HepG2 (cell line): ENCODE results near the gene COL5A1. TPM values are rescaled to one million over a fixed set of nuclear protein-coding genes. Genes with fewer than 3 reads are reported as not detected.

ENCODE experiments used
- ATAC-seq: fragments of 200-7000 bp; cut with Tn5 transposase; 3 replicates; pipeline ENCODE4 v1.9.1; 2020; ENCODE audit warnings: mild to moderate bottlenecking, moderate library complexity
- BruUV-seq: library from RNA; stranded (reverse); fragments of 400-500 nt; replicated peaks from 2 replicates; lab custom pipeline; 2021; lab: Mats Ljungman, UMichigan
- CTCF ChIA-PET: fragments of 300-600 bp; formaldehyde crosslinking; extraction: SDS; loops from one replicate; lab custom pipeline; 2021; ENCODE audit warnings: low total read pairs, inconsistent platforms, low intra/inter-chr PET ratio; lab: Yijun Ruan, JAX
- POLR2A ChIA-PET: fragments of 350-600 bp; sonication (Branson Sonifier 250); formaldehyde crosslinking; loops from one replicate; lab custom pipeline; 2020; ENCODE audit warnings: antibody characterized with exemption, inconsistent platforms; lab: Yijun Ruan, JAX
- DNase-seq: peaks from one replicate; pipeline ENCODE4 v3.0.0-alpha.2; 2015; ENCODE audit warnings: low spot score
- FAIRE-seq: peaks from 3 replicates; lab custom pipeline; 2011; peaks lifted over from hg19 to GRCh38; lab: Jason Lieb, UNC
- H2AFZ ChIP-seq: one replicate; pipeline ENCODE4 v1.6.1; 2011; ENCODE audit warnings: low read length, inconsistent platforms
- H3K27ac ChIP-seq: fragments of 300-600 bp; 3 replicates; pipeline ENCODE4 v1.8.0; 2011; ENCODE audit warnings: mixed run types, mild to moderate bottlenecking, mixed read lengths, low read length, inconsistent platforms; ENCODE audit not compliant: insufficient read depth; ENCODE audit errors: extremely low read length
- H3K27me3 ChIP-seq, 2 experiments: fragments of 200-600 bp in 1 of 2; 2 replicates in 1 of 2; 3 replicates in 1 of 2; pipeline versions ENCODE4 v1.6.0 to v1.8.0; 2011; ENCODE audit warnings: low read length in 2 of 2, mild to moderate bottlenecking in 2 of 2, moderate library complexity in 2 of 2, inconsistent platforms in 1 of 2; ENCODE audit not compliant: insufficient read depth in 2 of 2, control insufficient read depth in 1 of 2
- H3K36me3 ChIP-seq, 2 experiments: fragments of 200-600 bp in 1 of 2; replicated peaks in 1 of 2; 2 replicates in 1 of 2; 3 replicates in 1 of 2; pipeline versions ENCODE4 v1.5.1 to v1.8.0; 2011; ENCODE audit warnings: low read length in 2 of 2, inconsistent platforms in 1 of 2; ENCODE audit not compliant: insufficient read depth in 2 of 2, control insufficient read depth in 1 of 2
- H3K4me1 ChIP-seq: 2 replicates; pipeline ENCODE4 v1.5.1; 2012; ENCODE audit warnings: low read length, inconsistent platforms; ENCODE audit not compliant: insufficient read depth
- H3K4me2 ChIP-seq: 2 replicates; pipeline ENCODE4 v1.6.0; 2011; ENCODE audit warnings: low read depth, low read length, inconsistent platforms
- H3K4me3 ChIP-seq, 3 experiments: fragments of 200-600 bp in 1 of 3; sonication (generic), shearing (Covaris generic) in 1 of 3; replicated peaks in 1 of 3; 2 replicates each; pipeline ENCODE4 v1.5.1; 2011 to 2016; ENCODE audit warnings: low read length in 3 of 3, inconsistent platforms in 2 of 3, low read depth in 2 of 3, mild to moderate bottlenecking in 2 of 3, control low read depth in 1 of 3, mixed read lengths in 1 of 3; ENCODE audit not compliant: insufficient read depth in 1 of 3
- H3K79me2 ChIP-seq: one replicate; pipeline ENCODE4 v1.6.1; 2011; ENCODE audit warnings: low read length, inconsistent platforms; ENCODE audit not compliant: insufficient read depth
- H3K9ac ChIP-seq: 2 replicates; pipeline ENCODE4 v1.6.0; 2011; ENCODE audit warnings: mild to moderate bottlenecking, low read depth, low read length, inconsistent platforms; ENCODE audit not compliant: insufficient read depth
- H3K9me3 ChIP-seq: 2 replicates; pipeline ENCODE4 v1.5.1; 2012; ENCODE audit warnings: mild to moderate bottlenecking, low read length
- H4K20me1 ChIP-seq: 2 replicates; pipeline ENCODE4 v1.6.0; 2011; ENCODE audit warnings: inconsistent platforms, mild to moderate bottlenecking, low read length, moderate library complexity; ENCODE audit not compliant: insufficient read depth
- ARNT2 ChIP-seq: sonication (generic); formaldehyde crosslinking; IDR thresholded peaks from 2 replicates; pipeline ENCODE4 v1.8.0; 2022; ENCODE audit warnings: mild to moderate bottlenecking, low read depth, missing genetic modification reagents, moderate library complexity
- CENPX ChIP-seq: sonication (generic); formaldehyde crosslinking; IDR thresholded peaks from 2 replicates; pipeline ENCODE4 v1.9.0; 2021; ENCODE audit warnings: mild to moderate bottlenecking, missing genetic modification reagents, moderate library complexity
- E2F2 ChIP-seq: sonication (generic); formaldehyde crosslinking; IDR thresholded peaks from 2 replicates; pipeline ENCODE4 v1.4.0; 2020; ENCODE audit warnings: missing genetic modification reagents, borderline replicate concordance
- MATR3 ChIP-seq: sonication (generic); formaldehyde crosslinking; IDR thresholded peaks from 2 replicates; pipeline ENCODE4 v1.4.0; 2020; ENCODE audit warnings: missing genetic modification reagents
- MEIS2 ChIP-seq: sonication (generic); formaldehyde crosslinking; IDR thresholded peaks from 2 replicates; pipeline ENCODE4 v1.9.0; 2021; ENCODE audit warnings: mild to moderate bottlenecking, missing genetic modification reagents
- MTF2 ChIP-seq: sonication (generic); formaldehyde crosslinking; IDR thresholded peaks from 2 replicates; pipeline ENCODE4 v1.5.0; 2020; ENCODE audit warnings: missing genetic modification reagents, borderline replicate concordance
- SIN3A ChIP-seq: IDR thresholded peaks from 2 replicates; pipeline ENCODE4 v1.6.1; 2011; ENCODE audit warnings: low read depth, mild to moderate bottlenecking, control low read depth, low read length, borderline replicate concordance
- SRSF4 ChIP-seq: fragments of 200-400 bp; formaldehyde crosslinking; IDR thresholded peaks from one replicate; pipeline ENCODE4 v1.6.1; 2018; ENCODE audit warnings: mild to moderate bottlenecking, low read depth, low read length, moderate library complexity; ENCODE audit not compliant: poor library complexity, severe bottlenecking
- ZNF850 ChIP-seq: sonication (generic); formaldehyde crosslinking; conservative IDR thresholded peaks from 2 replicates; pipeline ENCODE4 v1.9.0; 2021; ENCODE audit warnings: mild to moderate bottlenecking, missing genetic modification reagents
- WGBS: methylation state at CpG from one replicate; pipeline ENCODE4 v1.1.6; 2017; ENCODE audit warnings: low lambda C conversion rate; 5-methylcytosine and 5-hydroxymethylcytosine counted together
- in situ Hi-C: cut with HindIII; loops from 2 replicates; pipeline ENCODE4 v1.10.0; 2017; ENCODE audit warnings: low pct_unique_long_range_greater_than_20kb; ENCODE audit not compliant: extremely low pct_ligation_motif_present
- intact Hi-C: fragments of 100-400 bp; cut with micrococcal nuclease; formaldehyde crosslinking; loops from one replicate; pipeline ENCODE4 v1.10.0; 2022; ENCODE audit not compliant: unreplicated experiment
- polyA plus RNA-seq, 8 experiments: library from polyadenylated mRNA; depleted of rRNA in 3 of 8; stranded (reverse) in 7 of 8; unstranded in 1 of 8; fragments of >200 nt; fragmentation: Illumina TruSeq in 4 of 8; extraction: Trizol in 4 of 8; gene quantifications; 2 replicates each; pipeline versions ENCODE4 v1.2.1 to v1.2.3, GENCODE V29; 2011 to 2016; ENCODE audit warnings: low read depth in 4 of 8, missing spikeins in 1 of 8, mixed read lengths in 1 of 8; ENCODE audit not compliant: insufficient read depth in 1 of 8
- total RNA-seq, 5 experiments: library from RNA; depleted of rRNA; stranded (reverse); fragments of >200 nt; fragmentation: Illumina TruSeq; extraction: Trizol; gene quantifications; 2 replicates each; pipeline ENCODE4 v1.2.3, GENCODE V29; 2016; ENCODE audit warnings: low read depth in 1 of 5

The COL5A1 gene
- total and polyA plus RNA-seq, 2 of the 13 experiments (the other 11 are each of a cell fraction or from before 2014, with no cell fraction given), result not detected

GRCh38 chr9:134728021-134728795 is 86.6 kb downstream of the COL5A1 start (continued):
- no peak for TF ChIP-seq ZNF850
- TF ChIP-seq SIN3A, result no peak
- no peak for TF ChIP-seq CENPX (CRISPR knock-in tag)
- no peak for TF ChIP-seq SRSF4
- TF ChIP-seq E2F2 (CRISPR knock-in tag), result no peak
- no peak for TF ChIP-seq MEIS2
- no peak for TF ChIP-seq ARNT2 (CRISPR knock-in tag)
- no peak for TF ChIP-seq MATR3

GRCh38 chr9:134728801-134729495 is 87.3 kb downstream of the COL5A1 start:
- no peak overlapping the region for H3K4me3 ChIP-seq
- DNase-seq, result no peak
- intact Hi-C loops, result no loop called here
- H4K20me1 ChIP-seq, result no peaks in the 10 kb centered on the region
- ATAC-seq, result no peak
- 60% methylated on average over 25 of the region's 28 CpGs for WGBS
- BruUV-seq, result no TSS peak
- in situ Hi-C loops, result no loop called here
- H3K9ac ChIP-seq, result no peak overlapping the region
- 0 out of 2 replicates have a peak, but pooled peaks cover 1% of the 10 kb centered on the region for H3K4me1 ChIP-seq
- H2AFZ ChIP-seq, result no peak overlapping the region
- no peak for TF ChIP-seq MTF2
- CTCF ChIA-PET, result no interaction called here
- H3K79me2 ChIP-seq, result no peaks in the 10 kb centered on the region
- H3K4me2 ChIP-seq, result no peak overlapping the region
- peaks cover 1 to 13% of the 10 kb centered on the region in 2 experiments; a peak in 4 of 5 replicates for H3K27me3 ChIP-seq
- H3K27ac ChIP-seq, result no peak overlapping the region
- POLR2A ChIA-PET, result no interaction called here
- H3K36me3 ChIP-seq, result no peaks in the 10 kb centered on the region
- H3K9me3 ChIP-seq, result no peaks in the 10 kb centered on the region
- FAIRE-seq, result no peak
